HG02678 (cell line): ENCODE data around the gene KRT26.
"Not testable (repeated sequence)": the region's sequence is repeated elsewhere in the genome, so short reads cannot be mapped to it uniquely, and the experiment has no call there.

ENCODE experiments used
- ATAC-seq: cut with Tn5 transposase; IDR thresholded peaks from one replicate; pipeline ENCODE4 v1.9.1; 2021; ENCODE audit warnings: mild to moderate bottlenecking, moderate library complexity; ENCODE audit not compliant: unreplicated experiment

Gene KRT26, protein sequence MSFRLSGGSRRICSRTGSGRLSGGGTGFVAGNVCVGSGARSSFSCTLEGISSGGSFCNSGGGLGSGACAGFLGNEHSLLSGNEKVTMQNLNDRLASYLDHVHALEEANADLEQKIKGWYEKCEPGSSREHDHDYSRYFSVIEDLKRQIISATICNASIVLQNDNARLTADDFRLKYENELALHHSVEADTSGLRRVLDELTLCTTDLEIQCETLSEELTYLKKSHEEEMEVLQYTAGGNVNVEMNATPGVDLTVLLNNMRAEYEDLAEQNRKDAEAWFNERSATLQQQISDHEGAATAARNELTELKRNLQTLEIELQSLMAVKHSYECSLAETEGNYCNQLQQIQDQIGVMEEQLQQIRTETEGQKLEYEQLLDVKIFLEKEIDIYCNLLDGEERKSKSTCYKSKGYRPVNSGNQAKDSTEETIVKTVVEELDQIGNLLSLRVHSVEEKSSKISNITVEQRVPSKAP

DNA sequence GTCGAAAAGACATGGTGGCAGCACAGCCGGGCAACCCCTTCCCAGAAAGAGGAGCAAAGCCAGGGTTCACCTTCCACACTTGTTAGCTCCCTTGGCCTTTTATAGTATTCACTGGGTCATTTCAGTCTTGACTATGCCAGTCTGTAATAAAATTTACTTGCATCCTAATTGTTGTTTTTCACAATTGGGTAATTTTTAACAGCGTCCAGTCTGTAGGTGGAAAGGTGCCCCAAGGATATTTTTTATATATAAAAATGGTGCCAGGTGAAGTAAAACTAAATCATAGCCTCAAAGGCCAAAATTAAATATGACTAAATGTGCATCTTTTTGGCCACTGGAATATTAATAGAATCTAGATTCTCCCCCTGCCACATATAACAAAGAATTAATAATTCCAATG lies at the start of gene KRT26:
Gene KRT26, minus strand, starts transcription at position 101 of the 400 bp plus-strand sequence. Its CDS starts 88 bp downstream, at position 13.
- ATAC-seq, result no peak

DNA sequence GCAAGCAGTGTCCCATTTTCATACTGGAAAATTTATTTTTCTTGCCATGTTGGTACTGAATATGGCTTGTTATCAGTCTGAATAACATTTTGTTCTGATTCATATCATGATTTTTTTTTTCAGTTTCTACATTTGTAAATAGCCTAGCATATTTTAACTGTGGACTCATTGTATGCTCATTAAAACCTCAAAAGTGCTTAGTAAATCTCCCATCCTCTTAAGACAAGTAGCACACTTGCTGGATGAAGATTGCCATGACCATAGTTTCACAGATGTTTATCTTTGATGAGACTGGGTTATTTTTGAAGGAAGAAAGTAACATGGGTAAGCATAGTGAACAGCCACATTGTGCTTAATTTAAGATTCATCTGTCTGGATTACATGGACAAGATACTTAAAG lies 49.5 kb upstream of the KRT26 start:
- ATAC-seq, result no peak

DNA sequence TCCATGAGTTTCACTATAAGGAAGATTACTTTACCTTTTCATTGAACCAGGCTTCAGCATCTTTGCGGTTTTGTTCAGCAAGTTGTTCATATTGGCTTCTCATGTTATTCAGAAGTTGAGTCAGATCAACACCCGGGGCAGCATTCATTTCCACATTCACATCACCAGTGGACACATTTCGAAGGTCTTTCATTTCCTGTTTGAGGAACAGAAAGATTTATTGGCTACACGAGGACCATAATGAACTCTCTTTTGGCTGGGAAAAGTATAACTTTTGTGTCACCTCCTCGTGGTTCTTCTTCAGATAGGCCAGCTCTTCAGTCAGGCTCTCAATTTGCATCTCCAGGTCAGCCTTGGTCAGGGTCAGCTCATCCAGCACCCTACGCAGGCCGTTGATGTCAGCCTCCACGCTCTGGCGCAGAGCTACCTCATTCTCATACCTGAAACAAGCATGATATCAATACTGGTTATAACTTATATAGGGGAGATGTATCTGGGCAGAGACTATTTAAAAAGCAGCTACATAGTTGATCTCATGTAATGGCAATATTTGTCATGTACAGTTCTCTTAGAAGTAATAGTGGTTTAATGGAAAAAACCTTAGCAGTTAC lies 48.3 kb upstream of the KRT26 start:
- ATAC-seq, result no peak

- ATAC-seq, result no peak
Measured at GRCh38 chr17:40819528-40820125, 47.6 kb upstream of the KRT26 start.

DNA sequence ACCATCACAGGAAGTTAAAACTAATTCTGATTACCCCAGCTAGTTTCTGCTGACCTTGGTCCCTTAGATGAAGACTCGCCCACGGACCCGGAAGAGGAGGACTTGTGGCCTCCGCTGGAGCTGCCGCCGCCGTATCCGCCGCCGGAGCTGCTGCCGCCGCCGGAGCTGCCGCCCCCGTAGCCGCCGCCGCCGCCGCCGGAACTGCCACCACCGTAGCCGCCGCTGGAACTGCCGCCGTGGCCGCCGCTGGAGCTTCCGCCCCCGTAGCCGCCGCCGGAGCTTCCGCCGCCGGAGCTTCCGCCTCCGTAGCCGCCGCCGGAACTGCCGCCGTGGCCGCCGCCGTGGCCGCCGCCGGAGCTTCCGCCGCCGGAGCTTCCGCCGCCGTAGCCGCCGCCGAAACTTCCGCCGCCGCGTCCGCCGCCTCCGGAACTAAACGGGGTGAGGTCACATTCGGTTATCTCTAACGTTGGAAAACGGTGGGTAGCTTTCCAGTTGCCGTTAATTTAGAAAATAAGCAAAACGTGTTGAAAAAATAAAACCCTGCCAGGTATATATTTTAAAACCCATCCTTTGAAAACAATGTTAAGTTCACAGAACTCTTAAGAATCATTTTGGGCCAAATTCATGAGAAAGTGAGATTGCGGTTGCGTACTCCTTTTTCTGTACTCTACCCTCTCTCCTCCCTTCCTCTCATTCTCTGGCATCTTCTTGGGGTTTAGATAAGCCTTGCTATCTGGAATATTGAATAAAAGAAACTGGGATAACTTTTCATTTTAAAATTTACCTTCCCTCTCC lies 46.9 kb upstream of the KRT26 start:
- ATAC-seq, result peak; percentile 89

GRCh38 chr17:40818343-40818732 lies 46.3 kb upstream of the KRT26 start:
- no peak for ATAC-seq

DNA sequence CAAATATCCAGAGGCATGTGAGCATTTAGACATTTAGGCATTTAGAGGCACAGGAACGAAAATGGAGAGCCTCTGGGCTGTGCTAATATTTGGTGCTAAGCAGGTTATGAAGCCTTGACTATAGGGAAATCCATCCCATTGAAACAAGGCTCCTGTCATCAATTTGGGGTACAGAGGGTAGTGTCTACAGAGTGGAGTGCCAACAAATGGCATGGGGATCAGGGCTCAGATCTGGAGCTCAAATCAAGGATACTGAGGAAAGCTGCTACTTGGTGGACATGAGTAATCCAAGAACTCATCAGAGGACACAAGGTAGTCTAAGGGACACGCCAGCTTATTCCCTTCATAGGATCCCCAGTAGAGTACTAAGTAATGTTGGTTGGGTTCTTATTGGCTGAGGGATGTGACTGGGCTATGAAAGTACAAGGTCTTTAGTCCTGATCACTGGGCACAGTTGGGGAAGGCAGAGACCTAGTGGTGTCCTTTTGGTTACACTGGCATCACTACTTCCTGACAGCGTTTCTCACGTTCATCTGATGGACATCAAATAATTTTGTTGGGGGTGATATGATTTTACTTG lies 45.2 kb upstream of the KRT26 start:
- no peak for ATAC-seq

DNA sequence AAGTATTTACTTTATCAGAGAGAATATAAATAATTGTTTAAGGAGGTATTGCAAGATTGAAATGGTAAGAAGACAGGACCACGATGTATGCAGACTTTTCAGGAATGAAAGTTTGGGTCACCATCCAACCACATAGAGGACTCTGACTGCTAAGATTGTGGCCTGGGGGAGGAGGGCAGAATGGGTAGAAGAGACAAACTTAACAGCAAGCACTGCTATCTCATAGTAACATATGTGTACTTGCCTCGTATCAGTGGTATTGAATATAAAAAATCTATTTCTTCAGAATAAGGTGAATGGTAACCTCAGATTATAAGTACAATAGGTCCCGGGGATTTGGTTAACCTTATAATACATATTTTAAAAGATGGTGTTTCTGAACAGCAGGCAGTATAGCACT lies 44.6 kb upstream of the KRT26 start:
- ATAC-seq, result no peak

DNA sequence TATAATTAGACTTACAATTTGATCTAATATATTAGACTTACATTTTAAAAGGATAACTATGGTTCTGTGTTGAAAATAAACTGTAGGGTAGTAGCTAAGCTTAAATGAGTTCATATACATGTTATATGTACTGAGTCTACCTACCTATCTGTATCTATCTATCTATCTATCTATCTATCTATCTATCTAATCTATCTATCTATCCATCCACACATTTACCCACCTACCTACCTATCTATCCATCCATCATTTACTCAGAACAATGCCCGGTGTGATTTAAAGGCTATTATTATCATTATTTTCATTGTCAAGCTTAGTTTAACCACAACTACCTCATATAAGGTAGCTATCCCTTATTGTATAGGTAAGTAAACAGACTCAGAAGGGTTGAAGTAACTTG lies 43.4 kb upstream of the KRT26 start:
- no peak for ATAC-seq

GRCh38 chr17:40814657-40815056 lies 42.7 kb upstream of the KRT26 start:
- ATAC-seq, result not testable (repeated sequence)

DNA sequence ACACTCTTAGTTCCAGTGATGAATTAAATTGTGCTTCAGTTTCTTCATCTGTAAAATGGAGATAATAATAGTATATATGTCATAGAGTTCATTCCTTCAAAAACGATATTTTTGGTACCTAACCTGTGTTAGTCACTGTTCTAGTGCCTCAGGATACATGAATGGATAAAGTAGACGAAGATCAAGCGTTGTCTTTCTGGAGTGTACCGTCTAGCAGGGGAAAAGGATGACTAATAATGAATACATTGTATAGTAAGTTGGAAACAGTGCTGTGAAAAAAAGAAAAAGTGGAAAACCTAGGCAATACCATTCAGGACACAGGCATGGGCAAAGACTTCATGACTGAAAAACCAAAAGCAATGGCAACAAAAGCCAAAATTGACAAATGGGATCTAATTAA lies 41.8 kb upstream of the KRT26 start:
- ATAC-seq, result no peak

- no peak for ATAC-seq
Measured at GRCh38 chr17:40812639-40813038, 40.6 kb upstream of the KRT26 start.

DNA sequence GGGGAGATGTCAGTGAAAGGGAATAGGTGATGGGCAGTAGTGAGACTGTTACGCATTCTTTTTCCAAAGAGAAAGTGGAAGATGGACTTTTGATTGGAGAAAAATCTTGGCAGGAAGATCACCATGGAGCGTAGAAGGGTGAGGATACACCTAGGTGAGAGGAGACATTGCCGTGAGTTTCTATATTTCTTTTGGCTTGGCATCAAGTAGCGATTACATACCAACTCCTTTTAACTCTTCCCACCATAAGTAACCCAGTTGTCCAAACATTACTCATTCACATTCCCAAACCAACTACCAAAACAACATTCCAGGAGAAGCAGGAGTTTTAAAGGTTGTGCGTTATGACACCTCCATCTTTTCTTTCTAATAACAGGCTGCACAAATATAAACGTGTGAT lies 38.5 kb upstream of the KRT26 start:
- no peak for ATAC-seq

DNA sequence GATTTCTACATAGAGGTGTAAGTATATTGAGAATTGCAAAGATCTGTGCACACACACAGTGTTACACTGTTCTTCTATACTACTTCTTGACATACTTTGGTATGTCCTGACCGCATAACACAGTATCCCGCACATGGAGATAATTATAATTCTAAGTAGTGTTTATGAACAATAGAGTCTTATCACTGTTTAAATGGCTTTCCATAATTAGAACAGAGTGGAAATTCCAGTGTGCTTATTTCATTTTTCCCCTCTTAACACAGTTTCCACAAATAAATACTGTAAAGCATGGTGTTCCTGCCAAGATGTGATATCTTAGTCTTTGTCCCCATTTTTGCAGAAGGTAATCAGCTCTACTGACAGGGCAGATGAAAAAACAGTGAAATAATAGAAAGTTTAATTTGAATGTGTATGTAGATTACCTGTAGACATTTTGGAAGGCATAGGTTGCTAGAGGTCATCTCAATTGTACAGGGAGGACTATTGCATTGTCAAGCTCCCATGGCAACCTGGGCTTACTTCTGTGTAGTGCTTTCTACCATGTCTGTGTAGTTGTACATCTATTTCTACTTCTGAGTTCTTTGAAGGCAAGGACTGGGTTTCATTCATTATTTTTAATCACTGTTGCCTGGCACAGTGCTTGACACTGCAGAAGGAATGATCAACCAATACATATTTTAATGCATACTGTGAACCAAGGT lies 37.9 kb upstream of the KRT26 start:
- no peak for ATAC-seq

DNA sequence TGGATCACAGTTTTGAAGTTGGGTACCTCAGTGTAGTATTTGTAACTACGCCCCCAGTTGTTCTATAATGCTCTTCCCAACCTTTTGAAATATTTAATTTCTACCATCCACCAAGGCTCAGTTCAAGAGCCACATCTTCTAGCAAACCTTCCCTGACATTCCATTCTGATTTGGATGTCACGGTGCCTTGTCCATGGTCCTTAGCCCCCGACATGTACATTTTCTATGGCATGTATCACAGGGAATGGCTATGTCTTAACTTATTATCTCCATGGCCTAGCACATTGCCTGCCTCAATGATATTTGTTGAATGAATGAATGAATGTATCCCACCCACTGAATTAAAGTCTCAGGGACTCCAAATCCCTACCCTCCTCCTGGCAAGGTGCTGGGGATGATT lies 34.1 kb upstream of the KRT26 start:
- no peak for ATAC-seq

DNA sequence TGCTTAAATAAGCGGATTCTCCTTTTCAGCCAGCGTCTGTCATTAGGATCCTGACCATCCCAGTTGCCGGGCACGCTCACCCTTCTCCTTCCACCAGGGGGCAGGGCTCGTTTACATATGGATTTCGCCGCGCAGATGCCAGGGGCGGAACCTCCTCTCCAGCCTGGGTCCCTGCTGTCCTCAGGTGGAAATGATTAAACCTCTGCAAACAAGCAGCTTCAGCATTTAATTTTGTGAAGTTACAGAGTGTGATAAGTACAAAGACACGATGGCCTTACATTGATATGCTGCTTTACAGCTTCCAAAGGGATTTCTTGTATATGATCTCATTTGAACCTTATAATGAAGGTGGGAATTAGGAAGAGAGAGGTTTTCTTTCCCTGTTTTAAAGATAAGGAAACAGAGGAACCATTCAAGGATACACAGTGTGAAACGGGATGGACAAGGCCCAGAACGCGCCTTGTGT lies 31.6 kb upstream of the KRT26 start:
- no peak for ATAC-seq

DNA sequence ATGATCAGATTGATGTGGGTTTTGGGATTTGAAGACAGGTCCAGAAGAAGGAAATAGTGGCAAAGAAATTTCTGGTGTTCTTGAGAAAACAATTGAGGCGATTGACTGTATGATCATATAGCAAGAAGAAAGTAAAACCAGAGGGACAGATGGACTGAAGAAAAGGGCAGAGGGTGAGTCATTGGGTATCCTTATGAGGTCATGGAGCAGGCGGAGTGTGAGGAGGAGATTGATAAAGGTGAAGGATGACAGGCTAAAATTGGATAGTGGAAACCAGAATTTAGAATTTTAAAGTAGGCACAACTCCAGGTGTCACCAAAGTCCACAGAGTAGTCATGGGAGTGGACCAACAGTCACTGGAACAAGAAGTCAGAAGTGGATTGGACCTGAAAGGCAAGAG lies 29.2 kb upstream of the KRT26 start:
- no peak for ATAC-seq

DNA sequence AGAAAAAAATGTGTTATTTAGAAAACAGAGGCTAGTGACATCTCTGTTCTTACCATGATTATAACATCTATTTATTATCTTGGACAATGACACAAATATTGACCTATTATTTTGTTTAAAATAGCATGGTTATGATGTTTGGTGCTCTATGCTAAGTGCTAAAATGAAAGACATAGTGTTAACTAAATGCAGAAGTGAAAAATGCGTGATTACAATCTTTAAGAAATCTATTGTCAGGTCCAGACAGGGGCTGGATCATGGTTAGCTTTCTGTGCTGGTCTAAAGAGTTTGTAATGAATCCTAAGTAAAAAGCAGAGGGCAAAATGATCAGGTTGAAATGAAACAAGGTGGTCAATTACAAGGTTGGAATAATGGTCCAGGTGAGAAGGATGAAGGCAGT lies 28.4 kb upstream of the KRT26 start:
- ATAC-seq, result no peak

- no peak for ATAC-seq
Measured at GRCh38 chr17:40799859-40800258, 27.9 kb upstream of the KRT26 start, which contains the start of gene KRT28. KRT28 (minus strand) TSS chr17:40799959; CDS start chr17:40799893, 66 bp downstream.

DNA sequence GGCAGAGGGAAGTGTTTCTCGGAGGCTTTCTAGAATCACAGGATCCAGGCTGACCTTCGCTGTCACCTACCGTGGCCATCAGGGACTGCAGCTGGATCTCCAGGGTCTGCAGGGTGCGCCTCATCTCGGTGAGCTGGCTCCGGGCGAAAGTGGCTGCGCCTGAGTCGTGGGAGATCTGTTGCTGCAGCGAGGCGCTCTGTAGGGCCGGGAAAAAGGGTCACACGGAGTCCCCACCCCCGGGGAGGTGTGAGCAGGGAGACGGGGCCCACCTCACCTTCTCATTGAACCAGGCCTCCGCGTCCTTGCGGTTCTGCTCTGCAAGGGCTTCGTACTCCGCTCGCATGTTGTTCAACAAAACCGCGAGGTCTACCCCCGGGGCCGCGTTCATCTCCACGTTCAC lies 24.8 kb upstream of the KRT26 start:
- no peak for ATAC-seq
